WTC11 (cell line): ENCODE measurements around the gene SH2D3C. TPM values are rescaled to one million over a fixed set of nuclear protein-coding genes. Genes with fewer than 3 reads are reported as not detected.

ENCODE experiments used
- ATF1 ChIP-seq: sonication (generic); formaldehyde crosslinking; IDR thresholded peaks from 2 replicates; pipeline ENCODE4 v1.8.1; 2023; ENCODE audit warnings: mild to moderate bottlenecking, moderate library complexity, missing genetic modification reagents
- CBFB ChIP-seq: sonication (generic); formaldehyde crosslinking; IDR thresholded peaks from 2 replicates; pipeline ENCODE4 v1.8.1; 2022; ENCODE audit warnings: mild to moderate bottlenecking, low read depth, missing genetic modification reagents
- CREM ChIP-seq: sonication (generic); formaldehyde crosslinking; IDR thresholded peaks from 2 replicates; pipeline ENCODE4 v1.8.1; 2022; ENCODE audit warnings: mild to moderate bottlenecking, missing genetic modification reagents, moderate library complexity
- ELF4 ChIP-seq: sonication (generic); formaldehyde crosslinking; IDR thresholded peaks from 2 replicates; pipeline ENCODE4 v1.8.1; 2022; ENCODE audit warnings: low read depth, mild to moderate bottlenecking, moderate library complexity, missing genetic modification reagents
- EMX1 ChIP-seq: fragments of 250-450 bp; sonication (Bioruptor Pico); IDR thresholded peaks from 2 replicates; pipeline ENCODE4 v1.8.0; 2021; ENCODE audit warnings: mild to moderate bottlenecking
- ESRRA ChIP-seq: sonication (generic); formaldehyde crosslinking; IDR thresholded peaks from 2 replicates; pipeline ENCODE4 v1.8.1; 2022; ENCODE audit warnings: mild to moderate bottlenecking, missing genetic modification reagents, borderline replicate concordance
- FOXK1 ChIP-seq: sonication (generic); formaldehyde crosslinking; IDR thresholded peaks from 2 replicates; pipeline ENCODE4 v1.8.0; 2022; ENCODE audit warnings: mild to moderate bottlenecking, moderate library complexity, missing genetic modification reagents
- GTF2I ChIP-seq: fragments of 250-450 bp; sonication (Bioruptor Pico); conservative IDR thresholded peaks from 2 replicates; pipeline ENCODE4 v1.4.0; 2021; ENCODE audit warnings: mild to moderate bottlenecking
- JAZF1 ChIP-seq: fragments of 250-450 bp; sonication (Bioruptor Pico); IDR thresholded peaks from 2 replicates; pipeline ENCODE4 v1.9.0; 2021; ENCODE audit warnings: moderate library complexity, mild to moderate bottlenecking, inconsistent platforms
- JUN ChIP-seq: sonication (generic); formaldehyde crosslinking; IDR thresholded peaks from 2 replicates; pipeline ENCODE4 v1.8.0; 2023; ENCODE audit warnings: mild to moderate bottlenecking, missing genetic modification reagents
- OVOL2 ChIP-seq: fragments of 250-450 bp; sonication (Bioruptor Pico); IDR thresholded peaks from 2 replicates; pipeline ENCODE4 v1.9.0; 2021; ENCODE audit warnings: mild to moderate bottlenecking, borderline replicate concordance
- RELA ChIP-seq: sonication (generic); formaldehyde crosslinking; IDR thresholded peaks from 2 replicates; pipeline ENCODE4 v1.8.1; 2022; ENCODE audit warnings: missing genetic modification reagents, mild to moderate bottlenecking, borderline replicate concordance
- ZBTB21 ChIP-seq: sonication (generic); formaldehyde crosslinking; IDR thresholded peaks from 2 replicates; pipeline ENCODE4 v1.8.1; 2023; ENCODE audit warnings: mild to moderate bottlenecking, missing genetic modification reagents, borderline replicate concordance
- ZNF219 ChIP-seq: sonication (generic); formaldehyde crosslinking; IDR thresholded peaks from 2 replicates; pipeline ENCODE4 v1.8.0; 2023; ENCODE audit warnings: missing genetic modification reagents, mild to moderate bottlenecking, borderline replicate concordance
- ZNF232 ChIP-seq: sonication (generic); formaldehyde crosslinking; IDR thresholded peaks from 2 replicates; pipeline ENCODE4 v1.8.0; 2022; ENCODE audit warnings: mild to moderate bottlenecking, missing genetic modification reagents
- ZNF396 ChIP-seq: fragments of 250-450 bp; sonication (Bioruptor Pico); IDR thresholded peaks from 2 replicates; pipeline ENCODE4 v1.8.0; 2021; ENCODE audit warnings: mild to moderate bottlenecking, moderate library complexity, borderline replicate concordance
- total RNA-seq: library from RNA; stranded (reverse); gene quantifications from 3 replicates; pipeline ENCODE4 v1.2.3, GENCODE V29; 2021
- TF ChIP-seq, protein P1 (sequence below): fragments of 250-450 bp; sonication (Bioruptor Pico); IDR thresholded peaks from 2 replicates; pipeline ENCODE4 v1.9.0; 2021; ENCODE audit warnings: mild to moderate bottlenecking
- TF ChIP-seq, protein P2 (sequence below): fragments of 250-450 bp; sonication (Bioruptor Pico); IDR thresholded peaks from 2 replicates; pipeline ENCODE4 v1.9.0; 2021; ENCODE audit warnings: mild to moderate bottlenecking, borderline replicate concordance
- TF ChIP-seq, protein P3 (sequence below): sonication (generic); formaldehyde crosslinking; IDR thresholded peaks from 2 replicates; pipeline ENCODE4 v1.8.0; 2023; ENCODE audit warnings: missing genetic modification reagents
- TF ChIP-seq, protein P4 (sequence below): fragments of 250-450 bp; sonication (Bioruptor Pico); conservative IDR thresholded peaks from 2 replicates; pipeline ENCODE4 v1.9.0; 2021; ENCODE audit warnings: mild to moderate bottlenecking
- TF ChIP-seq, protein P5 (sequence below): sonication (generic); formaldehyde crosslinking; IDR thresholded peaks from 2 replicates; pipeline ENCODE4 v1.8.0; 2022; ENCODE audit warnings: missing genetic modification reagents
- TF ChIP-seq, protein P6 (sequence below): sonication (generic); formaldehyde crosslinking; IDR thresholded peaks from 2 replicates; pipeline ENCODE4 v1.8.1; 2023; ENCODE audit warnings: mild to moderate bottlenecking, moderate library complexity, missing genetic modification reagents
- TF ChIP-seq, protein P7 (sequence below): sonication (generic); formaldehyde crosslinking; conservative IDR thresholded peaks from 2 replicates; pipeline ENCODE4 v1.8.1; 2023; ENCODE audit warnings: mild to moderate bottlenecking, low read depth, missing genetic modification reagents, moderate library complexity

SH2D3C gene
- total RNA-seq, 1 experiment from 2014 or later, result 5.4 TPM

DNA sequence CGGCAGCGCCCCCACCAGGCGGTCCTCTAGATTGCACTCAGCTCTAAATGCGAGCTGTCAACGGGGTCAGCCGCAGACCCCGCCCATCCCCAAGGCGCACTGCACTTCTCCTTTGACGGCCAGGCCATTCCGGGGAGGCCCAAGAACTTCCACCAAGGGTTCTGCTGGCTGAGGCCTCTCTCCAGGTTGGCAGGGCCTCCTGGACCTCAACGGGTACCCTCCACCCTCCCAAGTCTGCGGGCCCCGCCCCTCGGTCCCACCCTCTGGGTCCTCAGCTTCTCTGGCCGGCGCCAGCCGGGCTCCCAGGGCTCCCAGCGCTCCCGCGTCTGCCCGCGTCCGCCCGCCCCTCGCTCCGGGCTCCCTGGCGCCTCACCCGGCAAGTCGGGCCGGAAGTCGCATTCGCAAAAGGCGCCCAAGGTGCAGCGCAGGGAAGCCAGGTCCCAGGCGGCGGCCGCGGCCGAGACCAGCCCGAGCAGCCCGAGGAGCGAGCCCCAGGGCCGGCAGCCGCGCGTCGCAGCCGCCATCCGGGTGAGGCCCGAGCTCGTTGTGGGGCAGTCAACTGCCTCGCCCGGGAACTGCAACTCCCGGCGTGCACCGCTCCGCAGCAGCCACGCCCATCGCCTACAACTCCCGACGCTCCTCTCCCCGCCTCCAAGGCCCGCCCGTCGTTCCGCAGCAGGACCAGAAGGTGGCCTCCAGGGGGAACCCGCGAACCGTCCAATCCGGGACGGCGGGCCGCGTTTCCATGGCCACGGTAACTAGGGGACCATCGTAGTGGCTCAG lies 43.5 kb downstream of the SH2D3C start, which contains the start of gene TOR2A (continued):
- TF ChIP-seq, protein P1, sequence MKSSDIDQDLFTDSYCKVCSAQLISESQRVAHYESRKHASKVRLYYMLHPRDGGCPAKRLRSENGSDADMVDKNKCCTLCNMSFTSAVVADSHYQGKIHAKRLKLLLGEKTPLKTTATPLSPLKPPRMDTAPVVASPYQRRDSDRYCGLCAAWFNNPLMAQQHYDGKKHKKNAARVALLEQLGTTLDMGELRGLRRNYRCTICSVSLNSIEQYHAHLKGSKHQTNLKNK (CRISPR knock-in tag), result no peak
- TF ChIP-seq, protein P2, sequence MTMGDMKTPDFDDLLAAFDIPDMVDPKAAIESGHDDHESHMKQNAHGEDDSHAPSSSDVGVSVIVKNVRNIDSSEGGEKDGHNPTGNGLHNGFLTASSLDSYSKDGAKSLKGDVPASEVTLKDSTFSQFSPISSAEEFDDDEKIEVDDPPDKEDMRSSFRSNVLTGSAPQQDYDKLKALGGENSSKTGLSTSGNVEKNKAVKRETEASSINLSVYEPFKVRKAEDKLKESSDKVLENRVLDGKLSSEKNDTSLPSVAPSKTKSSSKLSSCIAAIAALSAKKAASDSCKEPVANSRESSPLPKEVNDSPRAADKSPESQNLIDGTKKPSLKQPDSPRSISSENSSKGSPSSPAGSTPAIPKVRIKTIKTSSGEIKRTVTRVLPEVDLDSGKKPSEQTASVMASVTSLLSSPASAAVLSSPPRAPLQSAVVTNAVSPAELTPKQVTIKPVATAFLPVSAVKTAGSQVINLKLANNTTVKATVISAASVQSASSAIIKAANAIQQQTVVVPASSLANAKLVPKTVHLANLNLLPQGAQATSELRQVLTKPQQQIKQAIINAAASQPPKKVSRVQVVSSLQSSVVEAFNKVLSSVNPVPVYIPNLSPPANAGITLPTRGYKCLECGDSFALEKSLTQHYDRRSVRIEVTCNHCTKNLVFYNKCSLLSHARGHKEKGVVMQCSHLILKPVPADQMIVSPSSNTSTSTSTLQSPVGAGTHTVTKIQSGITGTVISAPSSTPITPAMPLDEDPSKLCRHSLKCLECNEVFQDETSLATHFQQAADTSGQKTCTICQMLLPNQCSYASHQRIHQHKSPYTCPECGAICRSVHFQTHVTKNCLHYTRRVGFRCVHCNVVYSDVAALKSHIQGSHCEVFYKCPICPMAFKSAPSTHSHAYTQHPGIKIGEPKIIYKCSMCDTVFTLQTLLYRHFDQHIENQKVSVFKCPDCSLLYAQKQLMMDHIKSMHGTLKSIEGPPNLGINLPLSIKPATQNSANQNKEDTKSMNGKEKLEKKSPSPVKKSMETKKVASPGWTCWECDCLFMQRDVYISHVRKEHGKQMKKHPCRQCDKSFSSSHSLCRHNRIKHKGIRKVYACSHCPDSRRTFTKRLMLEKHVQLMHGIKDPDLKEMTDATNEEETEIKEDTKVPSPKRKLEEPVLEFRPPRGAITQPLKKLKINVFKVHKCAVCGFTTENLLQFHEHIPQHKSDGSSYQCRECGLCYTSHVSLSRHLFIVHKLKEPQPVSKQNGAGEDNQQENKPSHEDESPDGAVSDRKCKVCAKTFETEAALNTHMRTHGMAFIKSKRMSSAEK (CRISPR knock-in tag), result no peak
- TF ChIP-seq ZNF396 (no peak), JUN (0 out of 2 replicates have a peak, but pooled peaks have one; percentile 53), FOXK1 (CRISPR knock-in tag) (peak; percentile 94), ZBTB21 (CRISPR knock-in tag) (no peak), ATF1 (CRISPR knock-in tag) (no peak), GTF2I (CRISPR knock-in tag) (no peak), ZNF232 (CRISPR knock-in tag) (peak; percentile 71; the same call in 1 of the 2 replicates), OVOL2 (CRISPR knock-in tag) (no peak), ZNF219 (CRISPR knock-in tag) (0 out of 2 replicates have a peak, but pooled peaks have one; percentile 36), ELF4 (CRISPR knock-in tag) (no peak), CREM (CRISPR knock-in tag) (peak; percentile 66; the same call in 1 of the 2 replicates), CBFB (CRISPR knock-in tag) (peak; percentile 38; the same call in 1 of the 2 replicates), EMX1 (CRISPR knock-in tag) (no peak), RELA (CRISPR knock-in tag) (no peak), JAZF1 (CRISPR knock-in tag) (no peak), ESRRA (CRISPR knock-in tag) (no peak)
- TF ChIP-seq, protein P3, sequence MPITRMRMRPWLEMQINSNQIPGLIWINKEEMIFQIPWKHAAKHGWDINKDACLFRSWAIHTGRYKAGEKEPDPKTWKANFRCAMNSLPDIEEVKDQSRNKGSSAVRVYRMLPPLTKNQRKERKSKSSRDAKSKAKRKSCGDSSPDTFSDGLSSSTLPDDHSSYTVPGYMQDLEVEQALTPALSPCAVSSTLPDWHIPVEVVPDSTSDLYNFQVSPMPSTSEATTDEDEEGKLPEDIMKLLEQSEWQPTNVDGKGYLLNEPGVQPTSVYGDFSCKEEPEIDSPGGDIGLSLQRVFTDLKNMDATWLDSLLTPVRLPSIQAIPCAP, result no peak
- TF ChIP-seq, protein P4, sequence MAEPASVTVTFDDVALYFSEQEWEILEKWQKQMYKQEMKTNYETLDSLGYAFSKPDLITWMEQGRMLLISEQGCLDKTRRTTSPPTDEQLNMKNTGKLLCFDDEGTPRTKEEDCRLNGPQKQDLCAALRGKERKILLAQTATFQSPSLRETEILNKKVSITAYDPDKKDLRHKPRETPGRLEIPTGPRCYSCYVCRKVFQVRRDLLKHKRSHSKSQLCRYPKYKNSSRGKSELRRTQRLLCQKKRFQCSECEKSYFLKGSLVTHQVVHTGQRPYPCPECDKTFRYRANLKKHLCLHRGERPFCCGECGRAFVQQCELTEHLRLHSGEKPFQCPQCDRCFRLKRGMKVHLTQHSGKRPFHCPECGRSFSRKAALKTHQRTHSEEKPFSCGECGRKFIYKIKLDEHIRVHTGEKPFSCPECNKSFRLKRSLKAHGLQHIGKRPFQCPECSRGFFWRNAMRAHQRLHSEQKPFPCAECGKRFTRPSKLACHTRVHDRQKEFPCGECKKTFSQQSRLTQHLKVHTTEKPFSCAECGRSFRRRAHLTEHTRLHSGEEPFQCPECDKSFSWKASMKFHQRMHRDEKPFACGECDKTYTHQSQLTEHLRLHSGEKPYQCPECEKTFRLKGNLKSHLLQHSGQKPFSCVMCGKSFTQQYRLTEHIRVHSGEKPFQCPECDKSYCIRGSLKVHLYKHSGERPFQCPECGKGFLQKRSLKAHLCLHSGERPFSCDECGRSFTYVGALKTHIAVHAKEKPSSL (CRISPR knock-in tag), result no peak
- TF ChIP-seq, protein P5, sequence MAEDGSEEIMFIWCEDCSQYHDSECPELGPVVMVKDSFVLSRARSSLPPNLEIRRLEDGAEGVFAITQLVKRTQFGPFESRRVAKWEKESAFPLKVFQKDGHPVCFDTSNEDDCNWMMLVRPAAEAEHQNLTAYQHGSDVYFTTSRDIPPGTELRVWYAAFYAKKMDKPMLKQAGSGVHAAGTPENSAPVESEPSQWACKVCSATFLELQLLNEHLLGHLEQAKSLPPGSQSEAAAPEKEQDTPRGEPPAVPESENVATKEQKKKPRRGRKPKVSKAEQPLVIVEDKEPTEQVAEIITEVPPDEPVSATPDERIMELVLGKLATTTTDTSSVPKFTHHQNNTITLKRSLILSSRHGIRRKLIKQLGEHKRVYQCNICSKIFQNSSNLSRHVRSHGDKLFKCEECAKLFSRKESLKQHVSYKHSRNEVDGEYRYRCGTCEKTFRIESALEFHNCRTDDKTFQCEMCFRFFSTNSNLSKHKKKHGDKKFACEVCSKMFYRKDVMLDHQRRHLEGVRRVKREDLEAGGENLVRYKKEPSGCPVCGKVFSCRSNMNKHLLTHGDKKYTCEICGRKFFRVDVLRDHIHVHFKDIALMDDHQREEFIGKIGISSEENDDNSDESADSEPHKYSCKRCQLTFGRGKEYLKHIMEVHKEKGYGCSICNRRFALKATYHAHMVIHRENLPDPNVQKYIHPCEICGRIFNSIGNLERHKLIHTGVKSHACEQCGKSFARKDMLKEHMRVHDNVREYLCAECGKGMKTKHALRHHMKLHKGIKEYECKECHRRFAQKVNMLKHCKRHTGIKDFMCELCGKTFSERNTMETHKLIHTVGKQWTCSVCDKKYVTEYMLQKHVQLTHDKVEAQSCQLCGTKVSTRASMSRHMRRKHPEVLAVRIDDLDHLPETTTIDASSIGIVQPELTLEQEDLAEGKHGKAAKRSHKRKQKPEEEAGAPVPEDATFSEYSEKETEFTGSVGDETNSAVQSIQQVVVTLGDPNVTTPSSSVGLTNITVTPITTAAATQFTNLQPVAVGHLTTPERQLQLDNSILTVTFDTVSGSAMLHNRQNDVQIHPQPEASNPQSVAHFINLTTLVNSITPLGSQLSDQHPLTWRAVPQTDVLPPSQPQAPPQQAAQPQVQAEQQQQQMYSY (CRISPR knock-in tag), result no peak
- TF ChIP-seq, protein P6, sequence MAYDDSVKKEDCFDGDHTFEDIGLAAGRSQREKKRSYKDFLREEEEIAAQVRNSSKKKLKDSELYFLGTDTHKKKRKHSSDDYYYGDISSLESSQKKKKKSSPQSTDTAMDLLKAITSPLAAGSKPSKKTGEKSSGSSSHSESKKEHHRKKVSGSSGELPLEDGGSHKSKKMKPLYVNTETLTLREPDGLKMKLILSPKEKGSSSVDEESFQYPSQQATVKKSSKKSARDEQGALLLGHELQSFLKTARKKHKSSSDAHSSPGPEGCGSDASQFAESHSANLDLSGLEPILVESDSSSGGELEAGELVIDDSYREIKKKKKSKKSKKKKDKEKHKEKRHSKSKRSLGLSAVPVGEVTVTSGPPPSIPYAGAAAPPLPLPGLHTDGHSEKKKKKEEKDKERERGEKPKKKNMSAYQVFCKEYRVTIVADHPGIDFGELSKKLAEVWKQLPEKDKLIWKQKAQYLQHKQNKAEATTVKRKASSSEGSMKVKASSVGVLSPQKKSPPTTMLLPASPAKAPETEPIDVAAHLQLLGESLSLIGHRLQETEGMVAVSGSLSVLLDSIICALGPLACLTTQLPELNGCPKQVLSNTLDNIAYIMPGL (CRISPR knock-in tag), result peak; percentile 84
- TF ChIP-seq, protein P7, sequence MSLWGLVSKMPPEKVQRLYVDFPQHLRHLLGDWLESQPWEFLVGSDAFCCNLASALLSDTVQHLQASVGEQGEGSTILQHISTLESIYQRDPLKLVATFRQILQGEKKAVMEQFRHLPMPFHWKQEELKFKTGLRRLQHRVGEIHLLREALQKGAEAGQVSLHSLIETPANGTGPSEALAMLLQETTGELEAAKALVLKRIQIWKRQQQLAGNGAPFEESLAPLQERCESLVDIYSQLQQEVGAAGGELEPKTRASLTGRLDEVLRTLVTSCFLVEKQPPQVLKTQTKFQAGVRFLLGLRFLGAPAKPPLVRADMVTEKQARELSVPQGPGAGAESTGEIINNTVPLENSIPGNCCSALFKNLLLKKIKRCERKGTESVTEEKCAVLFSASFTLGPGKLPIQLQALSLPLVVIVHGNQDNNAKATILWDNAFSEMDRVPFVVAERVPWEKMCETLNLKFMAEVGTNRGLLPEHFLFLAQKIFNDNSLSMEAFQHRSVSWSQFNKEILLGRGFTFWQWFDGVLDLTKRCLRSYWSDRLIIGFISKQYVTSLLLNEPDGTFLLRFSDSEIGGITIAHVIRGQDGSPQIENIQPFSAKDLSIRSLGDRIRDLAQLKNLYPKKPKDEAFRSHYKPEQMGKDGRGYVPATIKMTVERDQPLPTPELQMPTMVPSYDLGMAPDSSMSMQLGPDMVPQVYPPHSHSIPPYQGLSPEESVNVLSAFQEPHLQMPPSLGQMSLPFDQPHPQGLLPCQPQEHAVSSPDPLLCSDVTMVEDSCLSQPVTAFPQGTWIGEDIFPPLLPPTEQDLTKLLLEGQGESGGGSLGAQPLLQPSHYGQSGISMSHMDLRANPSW (CRISPR knock-in tag), result no peak
